Stimulated activated CD8-positive, alpha-beta memory T cell treated with anti-CD3 and anti-CD28 coated beads, Interleukin-2, amount 100 ng/mL, for 1 hour (primary cell): ENCODE data around the gene ALPK3.

ENCODE experiments used
- DNase-seq, 2 donors: peaks; one replicate each; pipeline ENCODE4 v3.0.0-alpha.2; 2020; ENCODE audit warnings: low read depth in 2 of 2

Gene ALPK3

DNA sequence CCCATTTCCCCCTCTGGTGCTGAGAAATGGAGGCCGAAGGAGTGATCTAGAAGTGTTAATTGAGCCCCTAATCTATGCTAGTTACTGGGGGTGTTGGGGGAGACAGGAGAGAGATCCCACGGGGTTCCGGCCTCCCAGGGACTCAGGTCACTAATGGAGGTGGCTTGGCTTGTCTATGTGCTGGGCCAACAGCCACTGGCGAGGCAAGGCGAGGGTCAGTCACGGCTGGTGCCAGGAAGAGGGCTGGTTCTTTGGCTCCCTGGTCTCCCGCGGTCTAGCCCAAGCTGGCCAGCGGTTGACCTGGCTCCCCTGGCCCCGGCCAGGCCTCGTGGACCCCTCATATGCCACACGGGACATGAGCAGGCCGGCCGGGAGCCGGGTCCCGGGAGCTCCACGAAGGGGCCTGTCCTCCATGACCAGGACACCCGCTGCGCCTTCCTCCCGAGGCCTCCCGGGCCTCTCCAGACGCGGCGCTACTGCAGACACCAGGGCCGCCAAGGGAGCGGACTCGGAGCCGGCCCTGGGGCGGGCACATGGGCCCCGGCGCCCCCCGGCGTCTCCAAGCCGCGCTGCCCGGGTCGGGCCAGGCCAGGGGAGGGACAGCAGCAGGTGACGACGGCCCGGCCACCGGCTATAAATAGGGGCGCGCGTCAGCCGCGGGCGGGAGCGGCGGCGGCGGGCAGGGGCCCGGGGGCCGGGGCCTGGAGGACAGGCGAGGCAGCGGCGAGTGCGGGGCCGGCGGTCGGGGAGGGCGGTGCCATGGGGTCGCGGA lies at the start of gene ALPK3:
ALPK3 (plus strand) TSS at position 663 of the 772 bp plus-strand sequence; CDS start at position 760, 97 bp downstream.
- DNase-seq: no peak

- DNase-seq: no peak
These were observed 45.1 kb upstream of the ALPK3 start for GRCh38 chr15:84772031-84772430.

GRCh38 chr15:84772467-84772866 lies 44.7 kb upstream of the ALPK3 start:
- no peak for DNase-seq

GRCh38 chr15:84773716-84774115 lies 43.4 kb upstream of the ALPK3 start:
- no peak for DNase-seq

DNA sequence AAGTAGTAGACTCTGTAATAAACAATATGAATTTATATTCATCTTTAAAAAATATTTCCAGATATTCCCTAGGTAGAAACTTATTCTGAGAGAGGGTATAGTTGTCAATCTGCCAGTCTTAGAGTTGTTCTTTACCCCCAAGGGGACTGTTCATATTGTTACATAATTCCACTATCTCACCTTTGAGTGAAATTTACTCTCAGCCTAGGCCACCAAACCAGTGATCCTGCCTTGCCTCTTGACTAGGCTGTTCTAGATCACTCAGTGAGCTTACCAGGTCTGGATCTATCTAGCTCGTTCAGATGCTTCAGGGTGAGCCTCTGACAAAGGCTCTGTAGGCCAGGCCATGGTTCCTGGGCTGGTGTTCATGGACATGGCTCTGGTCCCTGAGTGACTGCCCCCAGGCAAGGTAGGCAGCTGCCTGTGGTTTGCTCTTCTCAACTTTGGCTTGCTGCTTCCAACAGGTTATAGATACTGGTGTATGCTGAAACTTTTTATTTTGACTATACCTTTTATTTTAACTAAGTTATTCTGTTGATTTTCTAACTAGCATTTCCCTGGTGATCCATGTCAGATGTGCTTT lies 41.2 kb upstream of the ALPK3 start:
- DNase-seq: no peak

GRCh38 chr15:84778194-84778593 lies 39.0 kb upstream of the ALPK3 start:
- no peak for DNase-seq

DNA sequence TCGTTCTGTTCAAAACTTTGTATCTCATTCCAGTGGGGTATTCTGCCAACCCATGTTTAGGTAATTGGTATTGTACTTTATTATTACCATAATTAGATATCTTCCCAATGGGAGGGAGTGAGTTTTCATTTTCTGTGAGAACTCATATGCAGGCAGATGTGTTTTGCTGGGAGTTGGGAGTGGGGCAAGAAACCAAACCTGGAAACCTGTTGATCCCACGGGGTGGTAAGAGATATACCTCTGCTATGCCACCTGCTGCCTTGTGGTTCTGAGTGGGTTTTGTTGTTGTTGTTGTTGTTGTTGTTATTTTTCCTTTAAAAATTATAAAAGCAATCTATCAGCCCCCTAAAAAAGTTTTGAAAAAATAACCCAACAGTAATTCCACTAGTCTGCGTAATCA lies 36.7 kb upstream of the ALPK3 start:
- DNase-seq: no peak

- no peak for DNase-seq
These were observed 35.7 kb upstream of the ALPK3 start for GRCh38 chr15:84781495-84781894.

GRCh38 chr15:84782346-84782745 lies 34.8 kb upstream of the ALPK3 start:
- DNase-seq: no peak

- DNase-seq: no peak
These were observed 33.5 kb upstream of the ALPK3 start for GRCh38 chr15:84783493-84784251.

- no peak for DNase-seq
These were observed 32.9 kb upstream of the ALPK3 start for GRCh38 chr15:84784262-84784661.

DNA sequence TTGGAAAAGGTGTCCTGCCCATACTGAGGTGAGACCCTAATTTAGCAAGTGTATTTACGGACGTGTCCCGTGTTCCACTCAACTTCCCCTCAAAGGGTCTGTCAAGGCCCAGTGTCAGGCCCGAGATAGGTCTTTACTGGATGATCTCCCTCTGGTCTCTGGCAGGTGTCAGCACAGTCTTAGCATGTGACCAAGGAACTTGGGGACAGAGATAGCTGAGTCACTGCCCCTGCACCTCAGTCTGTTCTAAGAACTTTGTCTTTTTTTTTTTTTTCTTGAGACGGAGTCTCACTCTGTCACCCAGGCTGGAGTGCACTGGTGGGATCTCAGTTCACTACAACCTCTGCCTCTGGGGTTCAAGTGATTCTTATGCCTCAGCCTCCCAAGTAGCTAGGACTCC lies 32.1 kb upstream of the ALPK3 start:
- DNase-seq: no peak

DNA sequence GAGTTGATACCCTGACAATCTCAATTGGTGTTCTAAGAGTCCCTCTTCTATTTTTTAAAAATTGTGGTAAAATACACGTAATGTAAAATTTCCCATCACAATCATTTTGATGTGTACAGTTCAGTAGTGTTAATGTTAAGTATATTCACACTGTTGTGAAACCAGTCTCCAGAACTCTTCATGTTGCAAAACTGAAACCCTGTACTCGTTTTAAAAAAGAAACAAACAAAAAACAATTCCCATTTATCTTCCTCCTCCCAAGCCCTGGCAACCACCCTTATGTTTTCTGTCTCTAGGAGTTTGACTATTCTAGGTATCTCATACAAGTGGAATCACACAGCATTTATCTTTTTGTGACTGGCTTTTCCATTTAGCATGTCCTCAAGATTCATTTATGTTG lies 28.7 kb upstream of the ALPK3 start:
- DNase-seq: no peak

- DNase-seq: no peak
These were observed 27.4 kb upstream of the ALPK3 start for GRCh38 chr15:84789762-84790161.

- DNase-seq: no peak
These were observed 26.5 kb upstream of the ALPK3 start for GRCh38 chr15:84790676-84791075.

DNA sequence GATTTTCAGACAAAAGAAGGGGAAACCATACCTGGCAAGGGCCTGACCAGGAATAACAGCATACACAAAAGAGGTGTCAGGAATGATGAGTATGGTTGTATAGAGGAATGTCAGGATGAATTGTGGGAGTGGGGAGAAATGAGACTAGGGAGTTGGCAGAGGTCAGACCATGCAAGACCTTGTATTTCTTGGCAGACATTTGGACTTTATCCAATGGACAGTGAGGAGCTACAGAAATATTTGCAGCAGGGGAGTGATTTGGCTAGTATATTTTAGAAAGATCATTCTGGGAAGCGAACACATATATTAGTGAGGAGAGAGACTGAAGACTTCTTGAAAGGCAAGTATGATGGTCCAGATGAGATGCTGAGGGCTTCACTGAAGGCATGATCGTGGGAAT lies 25.4 kb upstream of the ALPK3 start:
- no peak for DNase-seq

DNA sequence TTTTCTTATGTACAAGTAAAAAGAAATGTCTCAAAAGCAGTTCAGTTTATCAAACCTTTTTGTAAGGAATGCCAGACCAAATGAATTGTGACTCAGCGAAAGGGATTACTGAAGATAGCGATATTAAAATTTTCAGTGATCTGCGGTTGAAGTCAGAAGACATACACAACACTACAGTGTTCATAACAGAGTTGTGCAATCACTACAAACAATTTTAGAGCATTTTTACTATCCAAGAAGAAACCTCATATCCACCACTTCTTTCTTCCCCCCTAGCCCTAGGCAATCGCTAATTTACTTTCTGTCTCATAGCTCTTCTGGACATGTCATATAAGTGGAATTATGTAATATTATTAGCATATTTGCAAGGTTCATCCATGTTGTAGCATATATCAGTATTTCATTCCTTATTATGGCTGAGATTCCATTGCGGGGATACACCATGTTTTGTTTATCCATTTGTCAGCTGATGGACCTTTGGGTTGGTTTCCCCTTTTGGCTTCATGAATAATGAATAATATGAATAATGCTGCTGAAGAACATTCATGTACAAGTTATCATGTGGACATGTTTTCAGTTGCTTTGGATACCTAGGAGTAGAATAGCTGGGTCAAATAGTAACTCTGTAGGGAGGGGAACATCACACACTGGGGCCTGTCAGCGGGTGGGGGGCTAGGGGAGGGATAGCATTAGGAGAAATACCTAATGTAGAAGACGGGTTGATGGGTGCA lies 23.6 kb upstream of the ALPK3 start:
- DNase-seq: no peak

DNA sequence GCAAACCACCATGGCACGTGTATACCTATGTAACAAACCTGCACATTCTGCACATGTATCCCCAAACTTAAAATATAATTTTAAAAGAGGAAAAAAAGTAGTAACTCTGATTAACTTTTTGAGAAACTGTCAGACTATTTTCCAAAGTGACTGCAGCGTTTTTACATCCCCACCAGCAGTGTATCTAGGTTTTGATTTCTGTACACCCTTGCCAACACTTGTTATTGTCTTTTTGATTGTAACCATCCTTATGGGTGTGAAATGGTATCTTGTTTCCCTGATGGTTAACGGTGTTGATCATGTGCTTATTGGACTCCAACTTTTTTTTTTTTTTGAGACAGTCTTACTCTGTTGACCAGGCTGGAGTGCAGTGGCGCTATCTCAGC lies 23.0 kb upstream of the ALPK3 start:
- DNase-seq: no peak

- DNase-seq: no peak
These were observed 22.0 kb upstream of the ALPK3 start for GRCh38 chr15:84795186-84795585.

GRCh38 chr15:84797212-84797611 lies 19.9 kb upstream of the ALPK3 start:
- DNase-seq: no peak

DNA sequence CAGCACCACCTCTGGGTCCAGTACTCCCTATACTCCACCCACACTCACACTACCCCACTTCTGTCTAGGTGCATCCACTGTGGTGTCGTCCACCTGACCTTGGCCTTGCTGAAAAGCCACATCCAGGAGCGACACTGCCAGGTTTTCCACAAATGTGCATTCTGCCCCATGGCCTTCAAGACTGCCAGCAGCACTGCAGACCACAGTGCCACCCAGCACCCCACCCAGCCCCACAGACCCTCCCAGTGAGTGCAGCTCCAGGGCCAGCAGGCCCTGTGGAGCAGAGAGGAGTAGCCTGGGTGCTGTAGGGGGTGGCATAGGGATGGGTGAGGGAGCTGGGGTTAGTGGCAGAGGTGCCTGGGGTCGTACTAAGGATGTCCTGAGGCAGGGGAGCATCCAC lies 19.4 kb upstream of the ALPK3 start:
- no peak for DNase-seq

DNA sequence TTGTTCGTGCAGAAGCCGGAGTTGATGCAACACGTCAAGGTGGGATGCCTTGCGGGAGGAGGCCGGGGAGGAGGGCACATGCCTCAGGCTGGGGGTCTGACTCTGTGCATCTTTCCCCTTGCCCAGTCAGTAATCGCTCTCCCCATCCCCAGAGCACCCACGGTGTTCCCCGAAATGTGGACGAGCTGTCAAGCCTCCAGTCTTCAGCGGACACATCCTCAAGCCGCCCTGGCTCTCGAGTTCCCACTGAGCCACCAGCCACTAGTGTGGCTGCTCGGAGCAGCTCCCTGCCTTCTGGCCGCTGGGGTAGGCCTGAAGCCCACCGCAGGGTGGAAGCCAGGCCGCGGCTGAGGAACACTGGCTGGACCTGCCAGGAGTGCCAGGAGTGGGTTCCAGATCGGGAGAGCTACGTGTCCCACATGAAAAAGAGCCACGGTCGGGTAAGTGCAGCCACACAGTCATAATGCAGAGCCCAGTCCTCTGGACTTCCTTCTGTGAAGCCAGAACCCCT lies 18.7 kb upstream of the ALPK3 start:
- DNase-seq: no peak
